Measurements from ENCODE around the gene BRMS1. TPM values are rescaled to one million over a fixed set of nuclear protein-coding genes. Genes with fewer than 3 reads are reported as not detected.

The BRMS1 gene
- total and polyA plus RNA-seq, 10 of the 15 experiments (the other 5 are each of a cell fraction or from before 2014, with no cell fraction given): 2.1 to 85.3 (median 48.5) TPM

DNA sequence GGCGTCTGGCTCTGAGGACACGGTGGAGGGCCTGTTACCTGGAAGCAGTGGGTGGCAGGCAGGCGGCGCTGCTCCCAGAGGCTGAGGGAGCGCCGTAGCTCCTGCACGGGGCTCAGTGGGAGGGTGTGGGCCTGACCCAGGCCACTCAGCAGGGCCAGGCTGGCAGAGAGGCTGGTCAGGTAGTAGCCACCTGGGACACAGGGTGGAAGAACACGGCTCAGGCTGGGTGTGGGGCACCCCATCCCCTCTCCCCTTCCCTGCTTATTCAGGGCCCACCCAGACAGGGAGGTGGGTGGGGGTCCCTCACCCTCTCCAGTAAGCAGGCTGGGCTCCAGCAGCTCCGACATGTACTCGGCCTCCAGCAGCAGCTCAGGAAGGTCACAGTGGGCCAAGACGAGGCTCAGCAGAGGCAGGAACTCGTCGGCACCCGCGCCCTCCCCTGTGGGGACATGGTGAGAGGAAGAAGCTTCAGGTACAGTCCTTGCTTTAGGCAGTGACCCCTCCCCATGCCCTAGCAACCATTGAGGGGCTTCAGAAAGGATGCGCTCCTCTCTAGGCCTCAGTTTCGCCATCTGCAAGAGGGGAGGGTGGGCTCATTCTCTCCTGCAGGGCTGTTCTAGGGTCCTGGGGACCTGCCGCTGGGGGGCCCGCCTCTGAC, 11.6 kb downstream of the BRMS1 start (continued):
- TF ChIP-seq, protein P1, sequence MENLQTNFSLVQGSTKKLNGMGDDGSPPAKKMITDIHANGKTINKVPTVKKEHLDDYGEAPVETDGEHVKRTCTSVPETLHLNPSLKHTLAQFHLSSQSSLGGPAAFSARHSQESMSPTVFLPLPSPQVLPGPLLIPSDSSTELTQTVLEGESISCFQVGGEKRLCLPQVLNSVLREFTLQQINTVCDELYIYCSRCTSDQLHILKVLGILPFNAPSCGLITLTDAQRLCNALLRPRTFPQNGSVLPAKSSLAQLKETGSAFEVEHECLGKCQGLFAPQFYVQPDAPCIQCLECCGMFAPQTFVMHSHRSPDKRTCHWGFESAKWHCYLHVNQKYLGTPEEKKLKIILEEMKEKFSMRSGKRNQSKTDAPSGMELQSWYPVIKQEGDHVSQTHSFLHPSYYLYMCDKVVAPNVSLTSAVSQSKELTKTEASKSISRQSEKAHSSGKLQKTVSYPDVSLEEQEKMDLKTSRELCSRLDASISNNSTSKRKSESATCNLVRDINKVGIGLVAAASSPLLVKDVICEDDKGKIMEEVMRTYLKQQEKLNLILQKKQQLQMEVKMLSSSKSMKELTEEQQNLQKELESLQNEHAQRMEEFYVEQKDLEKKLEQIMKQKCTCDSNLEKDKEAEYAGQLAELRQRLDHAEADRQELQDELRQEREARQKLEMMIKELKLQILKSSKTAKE (IDR thresholded peaks at IDR 0.05; ENCODE audit: low read depth, poor library complexity, severe bottlenecking): no peak
- TF ChIP-seq ZNF207 (IDR thresholded peaks at IDR 0.05; ENCODE audit: borderline replicate concordance): no peak

DNA sequence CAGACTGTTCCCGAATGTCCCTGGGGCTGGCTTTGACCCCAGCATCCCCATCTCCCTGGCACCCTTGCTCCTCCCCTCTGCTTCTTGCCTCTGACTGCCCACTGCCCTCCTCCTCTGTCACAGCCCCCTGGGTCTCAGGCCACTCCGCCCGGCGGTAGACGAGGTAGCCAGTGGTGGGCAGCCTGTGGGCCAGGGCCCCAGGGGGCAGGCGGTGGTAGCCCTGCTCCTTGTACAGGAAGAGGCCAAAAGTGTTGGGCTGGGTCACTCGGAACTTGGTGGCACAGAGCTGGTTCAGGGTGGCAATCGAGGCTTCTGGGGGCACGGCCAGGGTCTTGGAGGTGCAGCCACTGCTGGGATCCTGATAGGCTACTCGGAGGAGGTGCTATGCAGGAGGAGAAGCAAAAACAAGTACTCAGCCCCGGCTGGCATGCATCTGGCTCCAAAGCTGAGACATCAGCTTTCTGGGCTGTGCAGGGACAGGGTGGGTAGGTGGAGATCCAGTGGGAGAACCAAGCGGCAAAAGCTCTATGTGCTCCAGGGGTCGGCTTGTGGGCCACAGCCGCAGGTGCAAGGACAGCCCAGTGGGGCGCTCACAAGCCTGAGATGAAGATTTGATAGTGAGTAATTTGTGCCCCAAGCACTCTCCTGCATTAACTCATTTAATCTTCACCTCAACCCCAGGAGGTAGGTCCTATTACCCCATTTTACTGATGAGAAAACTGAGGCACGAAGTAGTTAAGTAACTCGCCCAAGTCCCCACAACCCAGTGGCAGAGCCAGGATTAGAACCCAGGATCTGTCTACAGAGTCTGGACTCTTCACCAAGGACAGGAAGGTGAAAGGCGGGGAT, 12.3 kb downstream of the BRMS1 start:
- Histone ChIP-seq H3K36me3 (ENCODE audit: control insufficient read depth in 2 of 2, insufficient read depth in 2 of 2, low read length in 1 of 2) (peaks cover 0 to 2% of the 10 kb centered on the region in 2 experiments; a peak in 2 of 4 replicates), H3K4me2 (ENCODE audit: control insufficient read depth, insufficient read depth) (no peak overlapping the region), H3K27me3 (replicated peaks in 1 of 2; ENCODE audit: control insufficient read depth in 2 of 2, insufficient read depth in 2 of 2, low read length in 1 of 2) (no peaks in the 10 kb centered on the region), H3K9ac (ENCODE audit: control insufficient read depth, insufficient read depth, low read length) (no peak overlapping the region), H3K79me2 (ENCODE audit: control insufficient read depth, insufficient read depth, low read length) (no peaks in the 10 kb centered on the region), H3K9me3 (replicated peaks; ENCODE audit: control insufficient read depth, insufficient read depth, low read length) (no peaks in the 10 kb centered on the region), H3K27ac (ENCODE audit: control insufficient read depth, insufficient read depth) (no peak overlapping the region), H4K20me1 (ENCODE audit: control insufficient read depth, insufficient read depth) (no peaks in the 10 kb centered on the region), H2AFZ (ENCODE audit: control insufficient read depth, low read depth, low read length) (no peak overlapping the region), H3K4me1 (ENCODE audit: control insufficient read depth, insufficient read depth, low read length) (peaks cover 26% of the 10 kb centered on the region), H3K4me3 (no peak overlapping the region)
- no peak for FAIRE-seq
- CTCF ChIA-PET: interaction anchor here (0.8 to 5.7 kb wide), 3 partner anchors 22 to 53 kb away, joined by 3 to 96 read pairs (median 6); no protein-coding TSS in a partner anchor
- no TSS peak for BruUV-seq (replicated peaks)
- ATAC-seq: no peak
- intact Hi-C loops (cut with micrococcal nuclease; ENCODE audit: unreplicated experiment) (no loop called here), in situ Hi-C loops (cut with MboI) (no loop called here)
- RAD21 ChIA-PET (ENCODE audit: unreplicated experiment): interaction anchor here (3.0 kb wide), 1 partner anchor 20 kb away, joined by 19 read pairs; no protein-coding TSS in a partner anchor
- POLR2A ChIA-PET: interaction anchor here (1.5 kb wide), 1 partner anchor 13 kb away, joined by 3 read pairs; the partner anchor contains the start of gene BRMS1
- 31% methylated on average over 18 of the region's 18 CpGs for WGBS (ENCODE audit: insufficient coverage, insufficient replicate concordance, low lambda C conversion rate, missing lambda C conversion rate)
- SMC1A ChIA-PET (ENCODE audit: uncharacterized antibody, unreplicated experiment): no interaction called here
- DNase-seq (ENCODE audit: low read depth, low spot score): no peak
- TF ChIP-seq IRF4 (IDR thresholded peaks at IDR 0.05; ENCODE audit: low read depth, low read length) (no peak), RELA (IDR thresholded peaks at IDR 0.05; ENCODE audit: borderline replicate concordance, partially characterized antibody) (no peak), KDM1A (IDR thresholded peaks at IDR 0.05; ENCODE audit: borderline replicate concordance) (no peak), YY1 (IDR thresholded peaks at IDR 0.05; ENCODE audit: low read depth, low read length) (no peak), ZBED1 (IDR thresholded peaks at IDR 0.05; ENCODE audit: borderline replicate concordance) (no peak), NBN (IDR thresholded peaks at IDR 0.05) (no peak), BRCA1 (IDR thresholded peaks at IDR 0.05; ENCODE audit: low read depth, low read length) (no peak), YBX1 (IDR thresholded peaks at IDR 0.05) (no peak), MTA2 (IDR thresholded peaks at IDR 0.05; ENCODE audit: low read depth) (no peak), STAT1 (conservative IDR thresholded peaks at IDR 0.05) (no peak), NRF1 (conservative IDR thresholded peaks at IDR 0.05; ENCODE audit: low read depth, low read length) (no peak)
- TF ChIP-seq, protein P2, sequence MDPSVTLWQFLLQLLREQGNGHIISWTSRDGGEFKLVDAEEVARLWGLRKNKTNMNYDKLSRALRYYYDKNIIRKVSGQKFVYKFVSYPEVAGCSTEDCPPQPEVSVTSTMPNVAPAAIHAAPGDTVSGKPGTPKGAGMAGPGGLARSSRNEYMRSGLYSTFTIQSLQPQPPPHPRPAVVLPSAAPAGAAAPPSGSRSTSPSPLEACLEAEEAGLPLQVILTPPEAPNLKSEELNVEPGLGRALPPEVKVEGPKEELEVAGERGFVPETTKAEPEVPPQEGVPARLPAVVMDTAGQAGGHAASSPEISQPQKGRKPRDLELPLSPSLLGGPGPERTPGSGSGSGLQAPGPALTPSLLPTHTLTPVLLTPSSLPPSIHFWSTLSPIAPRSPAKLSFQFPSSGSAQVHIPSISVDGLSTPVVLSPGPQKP (IDR thresholded peaks at IDR 0.05; ENCODE audit: low read depth, low read length): no peak

Measured in GM12878 (cell line).